ENCODE results near the gene KLHL6. TPM values are rescaled to one million over a fixed set of nuclear protein-coding genes. Genes with fewer than 3 reads are reported as not detected.
"Not testable (repeated sequence)": the region's sequence is repeated elsewhere in the genome, so short reads cannot be mapped to it uniquely, and the experiment has no call there.

Gene KLHL6
- total and polyA plus RNA-seq, 5 donors: 1.1 to 1.7 (median 1.5) TPM

- no peak overlapping the region for H3K27ac ChIP-seq (ENCODE audit: low read length)
- no peaks in the 10 kb centered on the region for H3K27me3 ChIP-seq (ENCODE audit: control insufficient read depth, insufficient read depth)
- H3K4me3 ChIP-seq (ENCODE audit: low read length): no peak overlapping the region
- 88% methylated on average over 7 of the region's 7 CpGs for WGBS
- no peaks in the 10 kb centered on the region for H3K9me3 ChIP-seq (ENCODE audit: control insufficient read depth, low read length)
- intact Hi-C loops (cut with DNase I): no loop called here
- no peaks in the 10 kb centered on the region for H3K4me1 ChIP-seq (ENCODE audit: control insufficient read depth, insufficient read depth, low read length)
- no peak for DNase-seq
- ATAC-seq: no peak
These were observed 25.8 kb downstream of the KLHL6 start for GRCh38 chr3:183529717-183530116.

DNA sequence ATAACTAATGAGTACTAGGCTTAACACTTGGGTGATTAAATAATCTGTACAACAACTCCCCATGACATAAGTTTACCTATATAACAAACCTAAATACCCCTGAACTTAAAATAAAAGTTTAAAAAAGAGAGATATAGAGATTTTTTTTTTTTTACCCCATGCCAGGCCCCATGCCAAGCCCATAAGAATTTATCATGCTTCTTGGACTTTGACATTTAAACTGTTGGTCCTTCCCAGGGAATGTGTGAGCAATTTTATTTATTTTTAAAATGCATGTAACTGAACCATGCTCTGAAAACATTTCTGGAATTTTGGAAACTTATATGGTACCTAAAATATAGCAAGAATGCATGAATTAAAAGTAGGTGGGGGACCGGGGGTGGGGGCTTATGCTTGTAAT lies 26.3 kb downstream of the KLHL6 start:
- no peaks in the 10 kb centered on the region for H3K27me3 ChIP-seq (ENCODE audit: control insufficient read depth, insufficient read depth)
- intact Hi-C loops (cut with DNase I): no loop called here
- H3K27ac ChIP-seq (ENCODE audit: low read length): no peak overlapping the region
- no peaks in the 10 kb centered on the region for H3K4me1 ChIP-seq (ENCODE audit: control insufficient read depth, insufficient read depth, low read length)
- 89% methylated on average over 1 of the region's 1 CpG for whole genome bisulfite sequencing
- ATAC-seq (no peak), DNase-seq (no peak)
- no peaks in the 10 kb centered on the region for H3K9me3 ChIP-seq (ENCODE audit: control insufficient read depth, low read length)
- no peak overlapping the region for H3K4me3 ChIP-seq (ENCODE audit: low read length)

GRCh38 chr3:183528758-183529157 lies 26.7 kb downstream of the KLHL6 start:
- H3K27me3 ChIP-seq (ENCODE audit: control insufficient read depth, insufficient read depth); H3K9me3 ChIP-seq (ENCODE audit: control insufficient read depth, low read length); H3K4me1 ChIP-seq (ENCODE audit: control insufficient read depth, insufficient read depth, low read length); DNase-seq; H3K27ac ChIP-seq (ENCODE audit: low read length); intact Hi-C loops (cut with DNase I); H3K4me3 ChIP-seq (ENCODE audit: low read length); ATAC-seq: not testable (repeated sequence)
- 98% methylated on average over 6 of the region's 6 CpGs for WGBS

DNA sequence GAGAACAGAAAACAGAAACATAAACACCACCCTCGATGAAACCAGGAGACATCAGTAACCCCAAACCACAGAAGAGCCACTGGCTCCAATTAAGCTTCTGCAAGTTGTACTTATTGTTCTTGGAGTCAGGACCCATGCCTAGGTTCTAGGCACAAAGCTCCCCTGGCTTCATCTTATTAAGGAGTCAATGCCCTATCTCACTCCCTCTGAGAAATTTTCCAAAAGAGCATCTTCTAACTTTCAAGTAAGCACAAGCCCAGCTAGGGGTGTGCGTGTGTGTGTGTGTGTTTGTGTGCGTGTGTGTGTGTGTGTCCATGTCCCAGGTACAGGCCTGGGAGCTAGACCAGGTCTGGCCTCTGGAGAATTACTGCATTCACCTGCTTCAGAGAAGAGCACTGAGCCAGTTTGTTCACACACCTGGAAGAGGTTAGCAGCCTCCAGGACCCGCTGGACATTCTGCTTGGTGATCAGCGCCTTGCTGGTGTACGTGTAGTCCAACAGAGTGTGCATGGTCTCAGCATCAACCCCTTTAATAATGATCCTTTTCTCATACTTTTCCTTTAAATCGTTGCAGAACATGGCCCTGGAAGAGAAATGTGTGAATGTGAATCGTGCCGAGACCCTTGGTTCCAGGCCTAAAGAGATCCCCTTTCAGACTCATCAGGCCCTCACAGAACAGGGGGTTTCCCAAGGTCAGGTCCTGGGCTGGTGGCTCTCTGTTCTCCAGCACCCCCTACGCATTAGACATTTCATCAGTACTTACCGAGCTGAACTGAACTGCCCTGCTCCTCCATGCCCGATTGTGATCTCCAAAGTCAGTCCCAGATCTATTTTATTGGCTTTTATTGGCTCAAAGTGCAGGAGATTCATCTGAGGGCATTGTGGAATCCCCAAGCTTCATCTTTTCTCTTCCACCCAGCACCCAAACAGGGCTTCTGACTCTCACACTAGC lies 27.8 kb downstream of the KLHL6 start:
- WGBS: 91% methylated on average over 12 of the region's 12 CpGs
- no peak overlapping the region for H3K27ac ChIP-seq (ENCODE audit: low read length)
- no peaks in the 10 kb centered on the region for H3K9me3 ChIP-seq (ENCODE audit: control insufficient read depth, low read length)
- intact Hi-C loops (cut with DNase I): no loop called here
- H3K4me1 ChIP-seq (ENCODE audit: control insufficient read depth, insufficient read depth, low read length): no peaks in the 10 kb centered on the region
- H3K27me3 ChIP-seq (ENCODE audit: control insufficient read depth, insufficient read depth): no peaks in the 10 kb centered on the region
- no peak for ATAC-seq
- DNase-seq: no peak
- H3K4me3 ChIP-seq (ENCODE audit: low read length): no peak overlapping the region

DNA sequence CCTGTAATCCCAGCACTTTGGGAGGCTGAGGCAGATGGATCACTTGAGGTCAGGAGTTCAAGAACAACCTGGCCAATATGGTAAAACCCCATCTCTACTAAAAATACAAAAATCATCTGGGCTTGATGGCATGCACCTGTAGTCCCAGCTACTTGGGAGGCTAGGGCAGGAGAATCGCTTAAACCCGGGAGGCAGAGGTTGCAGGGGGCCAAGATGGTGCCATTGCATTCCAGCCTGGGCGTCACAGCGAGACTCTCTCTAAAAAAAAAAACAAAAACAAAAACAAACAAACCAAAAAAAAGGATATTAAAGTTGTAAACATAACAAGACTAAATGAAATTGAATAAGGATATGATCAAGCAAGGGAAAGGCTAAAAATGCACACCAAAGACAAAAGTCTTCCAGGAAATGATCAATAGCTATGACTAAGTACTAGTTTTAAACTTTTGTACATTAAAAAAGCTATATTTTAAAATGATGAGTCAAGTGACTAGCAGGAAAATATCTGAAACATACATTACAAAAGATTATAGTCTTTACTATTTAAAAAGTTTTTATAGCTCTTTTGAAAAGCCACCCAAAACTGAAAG lies 28.6 kb downstream of the KLHL6 start:
- H3K27ac ChIP-seq (ENCODE audit: low read length): no peak overlapping the region
- intact Hi-C loops (cut with DNase I): no loop called here
- 96% methylated on average over 4 of the region's 4 CpGs for WGBS
- ATAC-seq (no peak), DNase-seq (no peak)
- no peaks in the 10 kb centered on the region for H3K4me1 ChIP-seq (ENCODE audit: control insufficient read depth, insufficient read depth, low read length)
- no peak overlapping the region for H3K4me3 ChIP-seq (ENCODE audit: low read length)
- H3K27me3 ChIP-seq (ENCODE audit: control insufficient read depth, insufficient read depth): no peaks in the 10 kb centered on the region
- no peaks in the 10 kb centered on the region for H3K9me3 ChIP-seq (ENCODE audit: control insufficient read depth, low read length)

DNA sequence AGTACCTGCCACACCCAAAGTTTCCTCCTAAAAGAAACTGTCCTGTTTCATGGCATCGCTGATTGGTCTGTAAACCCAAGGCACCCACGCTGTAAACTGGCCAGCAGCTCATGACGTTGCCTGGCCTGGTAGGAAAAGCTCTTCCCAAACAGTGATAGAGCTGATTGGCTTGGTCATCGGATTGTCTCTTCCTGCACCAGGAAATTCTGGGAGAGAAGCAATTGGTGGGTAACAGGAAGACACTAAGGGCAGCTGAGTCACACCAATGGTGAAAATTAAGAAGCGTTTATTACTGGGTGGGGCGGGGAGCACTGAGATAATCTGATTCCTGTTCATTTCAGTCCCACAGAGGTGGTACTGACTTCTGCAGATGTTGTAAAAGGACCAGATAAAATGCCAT lies 31.0 kb downstream of the KLHL6 start:
- Histone ChIP-seq H3K4me1 (ENCODE audit: control insufficient read depth, insufficient read depth, low read length) (no peaks in the 10 kb centered on the region), H3K4me3 (ENCODE audit: low read length) (no peak overlapping the region), H3K9me3 (ENCODE audit: control insufficient read depth, low read length) (no peaks in the 10 kb centered on the region), H3K27me3 (ENCODE audit: control insufficient read depth, insufficient read depth) (no peaks in the 10 kb centered on the region), H3K27ac (ENCODE audit: low read length) (no peak overlapping the region)
- intact Hi-C loops (cut with DNase I): no loop called here
- 75% methylated on average over 6 of the region's 6 CpGs for WGBS
- ATAC-seq: no peak
- no peak for DNase-seq

DNA sequence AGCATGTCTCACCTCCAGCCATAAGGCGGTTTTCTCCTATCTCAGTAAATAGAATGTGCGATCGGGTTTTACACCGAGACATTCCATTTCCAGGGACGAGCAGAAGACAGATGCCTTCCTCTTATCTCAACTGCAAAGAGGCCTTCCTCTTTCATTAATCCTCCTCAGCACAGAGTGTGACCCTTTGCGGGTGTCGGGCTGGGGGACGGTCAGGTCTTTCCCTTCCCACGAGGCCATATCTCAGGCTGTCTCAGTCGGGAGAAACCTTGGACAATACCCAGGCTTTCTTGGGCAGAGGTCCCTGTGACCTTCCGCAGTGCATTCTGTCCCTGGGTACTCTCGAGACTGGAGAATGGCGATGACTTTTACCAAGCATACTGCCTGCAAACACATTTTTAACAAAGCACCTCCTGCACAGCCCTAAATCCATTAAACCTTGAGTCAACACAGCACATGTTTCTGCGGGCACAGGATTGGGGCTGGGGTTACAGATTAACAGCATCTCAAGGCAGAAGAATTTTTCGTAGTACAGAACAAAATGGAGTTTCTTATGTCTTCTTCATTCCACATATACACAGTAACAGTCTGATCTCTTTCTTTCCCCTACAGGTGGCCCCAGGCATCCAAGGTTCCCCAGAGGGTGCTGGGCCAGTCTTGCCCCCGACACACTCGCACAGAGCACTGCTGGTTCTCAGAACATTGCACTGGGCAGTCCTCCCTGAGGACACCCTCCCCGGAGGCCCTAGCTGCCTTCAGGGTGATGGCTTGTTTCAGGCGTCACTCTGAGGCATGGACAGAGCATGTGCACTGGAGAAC lies 34.6 kb downstream of the KLHL6 start:
- WGBS: 58% methylated on average over 19 of the region's 19 CpGs
- DNase-seq; intact Hi-C loops (cut with DNase I); H3K4me3 ChIP-seq (ENCODE audit: low read length); H3K27ac ChIP-seq (ENCODE audit: low read length); H3K4me1 ChIP-seq (ENCODE audit: control insufficient read depth, insufficient read depth, low read length); ATAC-seq; H3K27me3 ChIP-seq (ENCODE audit: control insufficient read depth, insufficient read depth); H3K9me3 ChIP-seq (ENCODE audit: control insufficient read depth, low read length): not testable (repeated sequence)

DNA sequence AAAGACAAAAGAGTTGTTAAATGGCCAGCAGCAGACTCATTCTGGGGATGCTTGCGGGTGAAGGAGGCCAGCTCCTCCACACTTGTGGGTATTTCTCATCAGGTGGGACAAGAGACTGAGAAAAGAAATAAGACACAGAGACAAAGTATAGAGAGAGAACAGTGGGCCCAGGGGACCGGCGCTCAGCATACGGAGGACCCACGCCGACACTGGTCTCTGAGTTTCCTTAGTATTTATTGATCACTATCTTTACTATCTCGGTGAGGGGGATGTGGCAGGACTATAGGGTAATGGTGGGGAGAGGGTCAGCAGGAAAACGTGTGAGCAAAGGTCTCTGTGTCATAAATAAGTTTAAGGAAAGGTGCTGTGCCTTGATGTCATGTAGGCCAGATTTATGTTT lies 35.2 kb downstream of the KLHL6 start:
- ATAC-seq; H3K27ac ChIP-seq (ENCODE audit: low read length); H3K9me3 ChIP-seq (ENCODE audit: control insufficient read depth, low read length); intact Hi-C loops (cut with DNase I); H3K4me3 ChIP-seq (ENCODE audit: low read length); DNase-seq; H3K27me3 ChIP-seq (ENCODE audit: control insufficient read depth, insufficient read depth); H3K4me1 ChIP-seq (ENCODE audit: control insufficient read depth, insufficient read depth, low read length): not testable (repeated sequence)
- WGBS: 78% methylated on average over 8 of the region's 8 CpGs

DNA sequence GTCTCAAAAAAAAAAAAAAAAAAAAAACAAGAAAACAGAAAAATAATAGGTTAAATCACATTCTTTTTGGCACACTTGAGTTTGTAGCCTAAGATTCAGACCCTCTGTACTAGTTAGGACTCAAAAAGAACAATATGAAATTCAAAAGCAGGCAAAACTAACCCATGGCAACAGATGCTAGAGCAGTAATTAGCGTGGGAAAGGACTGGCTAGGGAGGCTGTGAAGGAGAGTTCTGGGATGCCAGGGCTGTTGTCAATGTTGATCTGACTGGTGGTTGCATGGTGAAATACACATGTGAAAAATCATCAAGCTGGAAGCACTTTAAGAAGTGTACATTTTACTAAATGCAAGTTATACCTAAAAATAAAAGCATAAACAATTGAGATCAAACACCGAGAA lies 35.6 kb downstream of the KLHL6 start:
- no peak overlapping the region for H3K27ac ChIP-seq (ENCODE audit: low read length)
- no peaks in the 10 kb centered on the region for H3K27me3 ChIP-seq (ENCODE audit: control insufficient read depth, insufficient read depth)
- H3K4me3 ChIP-seq (ENCODE audit: low read length): no peak overlapping the region
- WGBS: 98% methylated on average over 2 of the region's 2 CpGs
- H3K4me1 ChIP-seq (ENCODE audit: control insufficient read depth, insufficient read depth, low read length): no peaks in the 10 kb centered on the region
- DNase-seq (no peak), ATAC-seq (no peak)
- no peaks in the 10 kb centered on the region for H3K9me3 ChIP-seq (ENCODE audit: control insufficient read depth, low read length)
- intact Hi-C loops (cut with DNase I): no loop called here

DNA sequence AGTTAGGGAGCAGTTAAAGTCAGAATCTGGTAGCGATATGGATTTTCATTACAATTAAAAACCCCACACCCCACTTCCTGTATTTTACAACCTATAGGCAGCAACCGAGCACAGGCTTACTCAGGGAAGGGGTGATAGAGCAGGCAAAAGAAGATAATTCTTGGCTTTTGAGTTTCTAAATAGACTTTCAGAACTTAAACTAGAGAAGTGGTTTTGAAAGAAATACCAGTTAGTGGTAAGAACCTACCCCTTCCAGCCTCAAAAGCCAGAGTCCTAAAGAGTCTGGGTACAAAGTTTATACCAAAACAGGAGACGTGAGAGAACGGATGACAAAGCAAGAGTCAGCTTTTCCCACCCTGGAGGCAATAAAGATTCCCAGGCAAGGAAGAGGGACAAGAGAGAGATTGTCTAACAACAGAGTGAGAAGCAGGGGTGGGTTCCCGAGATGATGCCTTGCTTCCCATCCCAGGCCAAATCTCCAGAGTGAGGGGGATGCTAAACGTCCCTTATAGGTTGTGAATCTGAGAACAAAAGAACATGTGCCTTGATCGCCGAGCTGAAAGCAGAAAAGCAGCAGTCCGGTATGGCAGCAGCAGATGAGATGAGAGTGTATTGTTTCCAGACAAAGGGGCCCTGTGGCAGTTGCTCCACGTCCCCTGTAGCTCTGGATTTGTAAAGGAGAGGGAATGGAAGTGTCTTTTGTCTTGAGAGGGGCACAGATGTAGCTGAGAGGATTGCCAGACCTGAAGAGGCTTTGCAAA lies 36.8 kb downstream of the KLHL6 start:
- WGBS: 78% methylated on average over 10 of the region's 10 CpGs
- DNase-seq (no peak), ATAC-seq (no peak)
- Histone ChIP-seq H3K27ac (ENCODE audit: low read length) (no peak overlapping the region), H3K9me3 (ENCODE audit: control insufficient read depth, low read length) (no peaks in the 10 kb centered on the region), H3K27me3 (ENCODE audit: control insufficient read depth, insufficient read depth) (no peaks in the 10 kb centered on the region), H3K4me3 (ENCODE audit: low read length) (no peak overlapping the region), H3K4me1 (ENCODE audit: control insufficient read depth, insufficient read depth, low read length) (no peaks in the 10 kb centered on the region)
- intact Hi-C loops (cut with DNase I): no loop called here

All from right cardiac atrium (tissue), 5 donors.